Adipocyte (in vitro differentiated cells): ENCODE data around the gene PDE7B.
"Not testable (repeated sequence)": the region's sequence is repeated elsewhere in the genome, so short reads cannot be mapped to it uniquely, and the experiment has no call there.

Experiments
- DNase-seq: peaks from one replicate; pipeline ENCODE4 v3.0.0-alpha.2; 2015; ENCODE audit warnings: low read depth
- H3K27me3 ChIP-seq: replicated peaks from 2 replicates; pipeline ENCODE4 v1.7.0; 2013; ENCODE audit warnings: mild to moderate bottlenecking, low read length, moderate library complexity; ENCODE audit not compliant: control insufficient read depth, insufficient read depth
- H3K36me3 ChIP-seq: 2 replicates; pipeline ENCODE4 v1.7.0; 2013; ENCODE audit warnings: low read length, mild to moderate bottlenecking, moderate library complexity; ENCODE audit not compliant: control insufficient read depth, insufficient read depth, severe bottlenecking
- H3K4me1 ChIP-seq: 2 replicates; pipeline ENCODE4 v1.7.0; 2013; ENCODE audit warnings: mild to moderate bottlenecking, low read length, moderate library complexity; ENCODE audit not compliant: control insufficient read depth, insufficient read depth
- H3K4me3 ChIP-seq: 2 replicates; pipeline ENCODE4 v1.7.0; 2013; ENCODE audit warnings: mild to moderate bottlenecking, low read length, moderate library complexity
- H3K9ac ChIP-seq: 2 replicates; pipeline ENCODE4 v1.7.0; 2013; ENCODE audit warnings: mild to moderate bottlenecking, low read length, moderate library complexity
- H3K9me3 ChIP-seq: 2 replicates; pipeline ENCODE4 v1.7.0; 2013; ENCODE audit warnings: mild to moderate bottlenecking, low read length, moderate library complexity; ENCODE audit not compliant: control insufficient read depth

PDE7B gene

GRCh38 chr6:135852746-135853145, 1.2 kb downstream of the PDE7B start:
- H3K9ac ChIP-seq, result peak overlapping the region; percentile 81
- no peaks in the 10 kb centered on the region for H3K36me3 ChIP-seq
- peaks cover 27% of the 10 kb centered on the region for H3K4me1 ChIP-seq
- no peaks in the 10 kb centered on the region for H3K27me3 ChIP-seq
- peak overlapping the region; percentile 81 for H3K4me3 ChIP-seq
- no peak for DNase-seq
- H3K9me3 ChIP-seq, result no peaks in the 10 kb centered on the region

GRCh38 chr6:135853227-135853626, 1.7 kb downstream of the PDE7B start:
- DNase-seq, result peak; percentile 46
- H3K9me3 ChIP-seq, result no peaks in the 10 kb centered on the region
- peak overlapping the region; percentile 81 for H3K4me3 ChIP-seq

GRCh38 chr6:135853986-135854385, 2.5 kb downstream of the PDE7B start:
- H3K9me3 ChIP-seq, result no peaks in the 10 kb centered on the region
- H3K27me3 ChIP-seq, result no peaks in the 10 kb centered on the region
- no peak for DNase-seq
- no peak overlapping the region for H3K9ac ChIP-seq
- no peak overlapping the region for H3K4me3 ChIP-seq
- H3K4me1 ChIP-seq, result peaks cover 27% of the 10 kb centered on the region
- no peaks in the 10 kb centered on the region for H3K36me3 ChIP-seq

More at GRCh38 chr6:135853227-135853626, 1.7 kb downstream of the PDE7B start:
- Histone ChIP-seq H3K9ac (peak overlapping the region; percentile 37), H3K36me3 (no peaks in the 10 kb centered on the region), H3K27me3 (no peaks in the 10 kb centered on the region), H3K4me1 (peaks cover 27% of the 10 kb centered on the region)

- no peaks in the 10 kb centered on the region for H3K9me3 ChIP-seq
- H3K4me1 ChIP-seq, result peaks cover 27% of the 10 kb centered on the region
- no peak overlapping the region for H3K4me3 ChIP-seq
- DNase-seq, result no peak
- H3K9ac ChIP-seq, result no peak overlapping the region
- no peaks in the 10 kb centered on the region for H3K27me3 ChIP-seq
- H3K36me3 ChIP-seq, result no peaks in the 10 kb centered on the region
Observed at GRCh38 chr6:135854799-135855198, 3.3 kb downstream of the PDE7B start.

- no peaks in the 10 kb centered on the region for H3K27me3 ChIP-seq
- H3K36me3 ChIP-seq, result no peaks in the 10 kb centered on the region
- no peak for DNase-seq
- no peak overlapping the region for H3K9ac ChIP-seq
- no peaks in the 10 kb centered on the region for H3K9me3 ChIP-seq
- H3K4me1 ChIP-seq, result no peaks in the 10 kb centered on the region
- no peak overlapping the region for H3K4me3 ChIP-seq
Observed at GRCh38 chr6:135858931-135859330, 7.4 kb downstream of the PDE7B start.

GRCh38 chr6:135860361-135860760, 8.9 kb downstream of the PDE7B start:
- Histone ChIP-seq H3K36me3 (no peaks in the 10 kb centered on the region), H3K4me1 (no peaks in the 10 kb centered on the region), H3K9me3 (no peaks in the 10 kb centered on the region), H3K9ac (no peak overlapping the region), H3K27me3 (no peaks in the 10 kb centered on the region), H3K4me3 (no peak overlapping the region)
- DNase-seq, result no peak

GRCh38 chr6:135861189-135861588, 9.7 kb downstream of the PDE7B start:
- Histone ChIP-seq H3K27me3 (no peaks in the 10 kb centered on the region), H3K4me3 (no peak overlapping the region), H3K9me3 (no peaks in the 10 kb centered on the region), H3K4me1 (no peaks in the 10 kb centered on the region), H3K36me3 (no peaks in the 10 kb centered on the region), H3K9ac (no peak overlapping the region)
- DNase-seq, result no peak

GRCh38 chr6:135864929-135865328, 13.4 kb downstream of the PDE7B start:
- not testable (repeated sequence) for H3K4me1 ChIP-seq, H3K4me3 ChIP-seq, DNase-seq, H3K9ac ChIP-seq, H3K9me3 ChIP-seq, H3K36me3 ChIP-seq, H3K27me3 ChIP-seq

GRCh38 chr6:135866445-135867123, 15.1 kb downstream of the PDE7B start:
- Histone ChIP-seq H3K9ac (no peak overlapping the region), H3K36me3 (no peaks in the 10 kb centered on the region), H3K27me3 (no peaks in the 10 kb centered on the region), H3K4me3 (no peak overlapping the region), H3K9me3 (no peaks in the 10 kb centered on the region), H3K4me1 (peaks cover 2% of the 10 kb centered on the region)
- DNase-seq, result no peak

GRCh38 chr6:135867332-135867731, 15.8 kb downstream of the PDE7B start:
- Histone ChIP-seq H3K27me3 (no peaks in the 10 kb centered on the region), H3K4me3 (no peak overlapping the region), H3K36me3 (no peaks in the 10 kb centered on the region), H3K9ac (no peak overlapping the region), H3K4me1 (peaks cover 9% of the 10 kb centered on the region), H3K9me3 (no peaks in the 10 kb centered on the region)
- no peak for DNase-seq

GRCh38 chr6:135869857-135870256, 18.4 kb downstream of the PDE7B start:
- Histone ChIP-seq H3K4me3 (no peak overlapping the region), H3K36me3 (no peaks in the 10 kb centered on the region), H3K4me1 (peaks cover 9% of the 10 kb centered on the region), H3K27me3 (no peaks in the 10 kb centered on the region), H3K9ac (no peak overlapping the region), H3K9me3 (no peaks in the 10 kb centered on the region)
- no peak for DNase-seq

GRCh38 chr6:135870722-135871121, 19.2 kb downstream of the PDE7B start:
- Histone ChIP-seq H3K4me3 (no peak overlapping the region), H3K9ac (no peak overlapping the region), H3K9me3 (no peaks in the 10 kb centered on the region), H3K36me3 (no peaks in the 10 kb centered on the region), H3K4me1 (peaks cover 14% of the 10 kb centered on the region), H3K27me3 (no peaks in the 10 kb centered on the region)
- DNase-seq, result peak; percentile 40
